ENCODE measurements around the gene IRX5.
A peak's percentile ranks its signal among the peaks of the same experiment; 100 is the strongest.

The IRX5 gene

DNA sequence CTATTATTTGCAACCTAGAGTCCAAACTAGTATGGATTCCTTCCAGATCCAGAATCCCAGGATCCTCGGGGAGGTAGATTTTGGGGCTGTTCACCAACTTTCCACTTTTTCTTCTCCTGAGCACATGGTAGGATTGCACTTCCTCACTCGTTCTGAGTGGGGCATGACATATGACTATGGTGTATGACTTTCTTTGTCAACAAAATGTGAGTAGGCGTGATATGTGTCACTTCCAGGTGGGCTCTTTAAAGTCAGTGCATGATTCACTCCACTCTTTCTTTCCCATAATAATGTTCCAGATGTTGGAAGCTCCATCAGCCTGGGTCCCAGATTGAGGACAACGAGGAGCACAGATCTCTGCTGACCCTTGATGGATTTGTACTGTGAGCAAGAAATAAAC is 21.5 kb downstream of the IRX5 start:
- DNase-seq (ENCODE audit: low spot score): no peak

GRCh38 chr16:54953461-54953860 is 22.8 kb downstream of the IRX5 start:
- DNase-seq (ENCODE audit: low spot score): no peak

DNA sequence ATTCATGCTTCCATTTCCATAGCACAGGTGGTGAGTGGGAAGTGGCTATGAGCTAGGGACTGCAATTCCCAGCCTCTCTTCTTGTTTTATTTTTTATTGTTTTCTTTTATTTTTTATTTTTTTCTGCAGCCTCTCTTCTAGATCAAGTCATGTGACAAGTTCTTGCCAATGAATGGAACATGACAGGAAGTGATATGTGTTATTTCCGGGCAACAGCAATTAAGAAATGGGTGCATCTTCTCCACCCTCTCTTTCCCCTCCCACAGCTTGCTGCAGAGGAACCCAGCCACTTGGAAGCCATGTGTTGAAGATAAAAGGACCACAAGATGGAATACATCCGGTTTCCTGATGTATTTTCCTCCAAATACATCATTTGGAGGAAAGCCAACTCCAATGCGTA is 23.6 kb downstream of the IRX5 start:
- DNase-seq (ENCODE audit: low spot score): no peak

DNA sequence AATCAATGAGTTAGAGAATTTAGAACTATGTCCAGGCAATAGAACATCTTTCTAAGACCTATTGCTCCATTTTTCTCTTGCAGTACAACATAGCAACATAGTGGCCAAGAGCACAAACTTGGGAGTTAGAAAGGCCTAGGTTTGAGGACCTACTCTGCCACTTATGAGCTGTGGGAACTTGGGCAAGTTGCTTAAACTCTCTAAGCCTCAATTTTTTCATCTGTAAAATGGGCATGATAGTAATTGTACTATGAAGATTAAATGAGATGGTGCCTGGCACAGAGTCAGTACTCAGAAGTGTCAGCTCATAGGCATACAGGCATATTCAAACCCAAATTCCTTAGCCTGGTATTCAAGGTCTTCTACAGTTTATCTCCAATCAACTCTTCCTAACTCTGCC is 25.1 kb downstream of the IRX5 start:
- DNase-seq (ENCODE audit: low spot score): no peak

DNA sequence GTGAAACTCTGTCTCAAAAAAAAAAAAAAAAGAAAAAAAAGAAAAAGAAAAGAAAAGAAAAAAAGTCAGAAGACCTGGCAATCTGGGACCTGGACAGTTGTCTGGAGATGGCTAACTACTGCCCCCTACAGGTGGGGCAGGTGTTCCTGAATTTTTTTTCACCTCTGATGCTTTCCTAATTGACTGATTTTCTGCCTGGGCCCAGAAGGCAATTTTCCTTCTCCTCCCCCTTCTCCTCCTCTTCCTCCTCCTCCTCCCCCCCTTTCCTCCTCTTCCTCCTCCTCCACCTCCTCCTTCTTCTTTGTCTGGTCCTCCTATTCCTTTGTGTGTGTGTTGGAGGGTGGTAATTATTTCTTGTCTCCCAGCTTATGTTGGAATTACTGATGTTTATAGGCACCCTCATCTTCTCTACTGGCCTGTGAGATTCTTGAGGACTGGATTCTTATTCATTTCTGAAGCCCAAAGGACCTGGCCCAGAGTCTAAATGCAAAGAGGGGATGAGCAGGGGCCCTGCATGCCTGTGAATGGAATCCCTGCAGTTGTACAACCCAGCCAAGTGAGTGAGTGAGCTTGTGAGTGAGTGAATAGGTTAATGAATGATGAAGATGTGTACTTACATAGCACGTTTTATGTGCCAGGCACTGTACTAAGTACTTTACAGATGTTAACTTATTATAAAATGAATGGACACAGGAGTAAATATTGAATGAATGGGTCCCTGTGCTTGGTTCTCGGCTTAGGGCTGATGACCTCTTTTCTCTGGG is 26.9 kb downstream of the IRX5 start:
- DNase-seq (ENCODE audit: low spot score): peak; percentile 65

GRCh38 chr16:54962045-54962444 is 31.4 kb downstream of the IRX5 start:
- DNase-seq (ENCODE audit: low spot score): no peak

GRCh38 chr16:54964239-54964638 is 33.6 kb downstream of the IRX5 start:
- no peak for DNase-seq (ENCODE audit: low spot score)

DNA sequence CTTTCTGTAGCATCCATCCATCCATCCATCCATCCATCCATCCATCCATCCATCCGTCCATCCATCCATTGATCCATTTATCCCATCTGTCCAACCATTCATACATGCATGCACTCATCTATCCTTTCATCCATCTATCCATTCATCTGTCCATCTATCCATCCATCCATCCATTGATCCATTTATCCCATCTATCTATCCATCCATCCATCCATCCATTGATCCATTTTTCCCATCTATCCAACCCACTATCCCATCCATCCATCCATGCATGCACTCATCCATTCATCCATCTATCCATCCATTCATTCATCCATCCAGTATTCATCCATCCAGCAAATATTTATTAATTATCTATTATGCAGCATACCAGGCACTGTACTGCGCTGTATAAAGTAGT is 34.8 kb downstream of the IRX5 start:
- no peak for DNase-seq (ENCODE audit: low spot score)

- DNase-seq (ENCODE audit: low spot score): no peak
Measured at GRCh38 chr16:54968011-54968410, 37.3 kb downstream of the IRX5 start.

DNA sequence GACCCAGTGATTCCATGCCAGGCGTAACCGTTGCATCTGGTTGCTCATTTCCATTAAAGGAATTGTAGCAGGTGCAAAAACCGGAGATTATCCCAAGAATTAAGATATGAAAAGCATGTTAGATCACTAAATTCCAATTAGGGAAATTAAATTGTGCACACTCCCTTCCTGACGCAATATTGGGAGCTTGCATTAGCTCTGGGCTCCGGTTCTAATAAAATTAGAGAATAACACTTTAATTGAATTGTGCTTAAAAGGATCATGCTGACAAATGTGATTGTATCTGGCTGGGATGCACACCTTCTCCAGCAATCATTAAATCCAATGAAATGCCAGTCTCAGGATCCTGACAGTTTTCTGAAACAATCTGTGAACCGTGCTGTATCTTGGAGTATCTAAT is 38.1 kb downstream of the IRX5 start:
- DNase-seq (ENCODE audit: low spot score): no peak

- DNase-seq (ENCODE audit: low spot score): no peak
Measured at GRCh38 chr16:54970016-54970415, 39.4 kb downstream of the IRX5 start.

DNA sequence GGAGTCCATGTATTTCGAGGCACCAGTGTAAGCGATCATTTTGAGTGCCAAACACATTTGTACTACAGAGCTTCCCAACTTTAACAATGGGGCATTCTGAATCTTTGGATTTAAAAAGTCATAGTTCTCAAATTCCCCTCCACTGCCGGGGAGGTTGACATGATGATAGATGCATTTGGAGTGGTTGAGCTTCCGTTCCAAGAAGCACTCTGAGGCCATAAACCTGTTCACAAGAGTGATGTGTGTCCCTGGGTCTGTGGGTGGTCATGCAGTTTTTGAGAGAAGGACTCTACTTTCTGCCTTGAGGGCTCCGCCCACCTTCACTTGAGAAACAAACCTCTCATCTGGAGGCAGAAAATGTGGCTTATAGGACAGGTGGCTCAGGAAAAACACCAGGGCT is 43.7 kb downstream of the IRX5 start:
- DNase-seq (ENCODE audit: low spot score): no peak

- DNase-seq (ENCODE audit: low spot score): no peak
Measured at GRCh38 chr16:54976651-54977200, 46.1 kb downstream of the IRX5 start.

- no peak for DNase-seq (ENCODE audit: low spot score)
Measured at GRCh38 chr16:54977211-54977610, 46.5 kb downstream of the IRX5 start.

DNA sequence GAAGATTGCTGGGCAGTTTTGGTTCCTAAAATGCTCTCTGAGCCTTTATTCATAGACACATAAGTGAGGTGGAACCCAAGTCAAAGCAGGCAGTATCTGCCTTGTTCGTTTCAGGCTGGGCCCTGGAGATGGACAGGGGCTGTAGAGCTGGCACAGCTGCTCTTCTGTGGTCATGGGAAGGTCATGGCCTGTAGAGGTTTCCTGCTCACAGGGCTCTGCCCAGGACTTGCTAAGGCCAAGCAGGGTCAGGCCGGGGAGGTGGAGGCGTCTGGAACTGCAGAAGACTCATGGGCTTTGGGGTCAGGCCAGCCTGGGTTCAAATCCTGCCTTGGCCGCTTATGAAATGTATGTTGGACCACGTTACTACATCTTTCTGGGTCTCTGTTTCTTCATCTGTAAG is 50.2 kb downstream of the IRX5 start:
- no peak for DNase-seq (ENCODE audit: low spot score)
